ENCODE measurements around the gene CCDC102A. TPM values are rescaled to one million over a fixed set of nuclear protein-coding genes. Genes with fewer than 3 reads are reported as not detected.

The CCDC102A gene
- total and polyA plus RNA-seq, 9 of the 15 experiments (the other 6 are each of a cell fraction or from before 2014, with no cell fraction given) = 0.03 to 4.9 (median 1.4) TPM

DNA sequence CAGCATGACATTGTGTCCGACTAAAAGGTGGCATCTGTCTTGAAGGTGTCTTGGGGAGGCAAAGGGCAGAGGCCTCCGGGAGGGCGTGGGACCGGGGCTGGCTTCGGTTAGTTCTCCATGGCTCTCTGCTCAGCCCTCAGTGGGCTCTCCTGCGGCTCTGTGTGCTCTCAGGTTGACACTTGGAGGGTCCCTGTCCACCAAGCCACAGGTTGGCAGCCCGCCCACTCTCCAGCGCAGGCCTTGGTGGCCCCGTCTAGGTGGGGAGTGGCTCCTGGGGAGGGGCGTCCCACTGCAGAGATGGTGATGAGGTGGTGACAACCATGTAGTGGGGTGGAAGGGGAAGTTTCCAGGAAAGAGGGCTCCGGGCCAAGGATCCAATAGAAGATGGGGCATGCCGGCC lies 37.7 kb upstream of the CCDC102A start:
- ChIA-PET POLR2A (no interaction called here), CTCF (ENCODE audit: low intra/inter-chr PET ratio) (no interaction called here)
- no TSS peak for BruUV-seq (replicated peaks)
- H3K27ac ChIP-seq (ENCODE audit: extremely low read depth, low read depth, low read length) = no peak overlapping the region
- H3K9me1 ChIP-seq (ENCODE audit: control insufficient read depth, insufficient read depth, low read length) = no peaks in the 10 kb centered on the region
- no peaks in the 10 kb centered on the region for H3K36me3 ChIP-seq (ENCODE audit: control insufficient read depth, insufficient read depth, low read length)
- DNase-seq (ENCODE audit: extremely low read depth in 1 of 4, low spot score in 3 of 4) (no peak), FAIRE-seq (no peak), ATAC-seq (no peak)
- no peak overlapping the region for H3K4me3 ChIP-seq
- peaks cover 0 to 16% of the 10 kb centered on the region in 2 experiments; a peak in 3 of 5 replicates for H3K4me1 ChIP-seq (replicated peaks in 1 of 2; ENCODE audit: control insufficient read depth in 2 of 2, insufficient read depth in 2 of 2, low read length in 2 of 2)
- H3K9ac ChIP-seq (ENCODE audit: insufficient read depth in 1 of 2, low read depth in 2 of 2, low read length in 2 of 2) = no peak overlapping the region; a peak in 2 of 4 replicates
- peaks cover 5 to 52% of the 10 kb centered on the region in 2 experiments; a peak in 4 of 5 replicates for H3K27me3 ChIP-seq (ENCODE audit: control insufficient read depth in 2 of 2, insufficient read depth in 2 of 2, low read length in 2 of 2)
- H3K9me3 ChIP-seq (replicated peaks; ENCODE audit: control insufficient read depth, insufficient read depth, low read depth, low read length) = no peaks in the 10 kb centered on the region
- H4K20me1 ChIP-seq (replicated peaks; ENCODE audit: control insufficient read depth, insufficient read depth, low read length) = no peaks in the 10 kb centered on the region
- no peaks in the 10 kb centered on the region for H3K79me2 ChIP-seq (ENCODE audit: control insufficient read depth, insufficient read depth, low read length)
- H2AFZ ChIP-seq (ENCODE audit: low read depth, low read length) = no peak overlapping the region
- WGBS (ENCODE audit: insufficient coverage, low coverage, missing lambda C conversion rate) = 15% methylated on average over 12 of the region's 12 CpGs
- no peak overlapping the region for H3K4me2 ChIP-seq (ENCODE audit: insufficient read depth, low read length)
- in situ Hi-C loops (cut with MboI) (no loop called here), intact Hi-C loops (cut with micrococcal nuclease) (loop anchor here (10.0 kb wide), 2 partner anchors 431 to 521 kb away; partner anchors contain the start of genes USB1 and ZNF319)
- TF ChIP-seq, protein P1, sequence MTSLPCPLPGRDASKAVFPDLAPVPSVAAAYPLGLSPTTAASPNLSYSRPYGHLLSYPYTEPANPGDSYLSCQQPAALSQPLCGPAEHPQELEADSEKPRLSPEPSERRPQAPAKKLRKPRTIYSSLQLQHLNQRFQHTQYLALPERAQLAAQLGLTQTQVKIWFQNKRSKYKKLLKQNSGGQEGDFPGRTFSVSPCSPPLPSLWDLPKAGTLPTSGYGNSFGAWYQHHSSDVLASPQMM (CRISPR knock-in tag; IDR thresholded peaks at IDR 0.05) = no peak
- TF ChIP-seq TFE3 (CRISPR knock-in tag; IDR thresholded peaks at IDR 0.05) (no peak), NR2C1 (IDR thresholded peaks at IDR 0.05) (no peak), NR2C1 (tag; IDR thresholded peaks at IDR 0.05) (no peak), MITF (IDR thresholded peaks at IDR 0.05) (no peak), THRAP3 (IDR thresholded peaks at IDR 0.05; ENCODE audit: borderline replicate concordance) (no peak), MAFG (tag; conservative IDR thresholded peaks at IDR 0.05) (no peak), SAFB (IDR thresholded peaks at IDR 0.05; ENCODE audit: borderline replicate concordance, low read depth, low read length) (no peak), TCF7L2 (IDR thresholded peaks at IDR 0.05; ENCODE audit: low read depth, low read length) (no peak), TOE1 (IDR thresholded peaks at IDR 0.05; ENCODE audit: borderline replicate concordance) (no peak), TOE1 (CRISPR knock-in tag; IDR thresholded peaks at IDR 0.05; ENCODE audit: borderline replicate concordance, low read depth) (no peak), PHF20 (IDR thresholded peaks at IDR 0.05; ENCODE audit: partially characterized antibody) (no peak), HMBOX1 (IDR thresholded peaks at IDR 0.05) (no peak), ETV6 (IDR thresholded peaks at IDR 0.05; ENCODE audit: borderline replicate concordance in 1 of 2, low read depth in 2 of 2, low read length in 1 of 2) (no peak), ETV6 (CRISPR knock-in tag; IDR thresholded peaks at IDR 0.05; ENCODE audit: borderline replicate concordance) (no peak), NCOA2 (IDR thresholded peaks at IDR 0.05; ENCODE audit: partially characterized antibody in 2 of 2) (no peak), ZZZ3 (IDR thresholded peaks at IDR 0.05) (no peak), ZFP36 (IDR thresholded peaks at IDR 0.05; ENCODE audit: low read depth, low read length, partially characterized antibody) (no peak), XRCC3 (IDR thresholded peaks at IDR 0.05) (no peak), SRSF1 (IDR thresholded peaks at IDR 0.05; ENCODE audit: low read depth, low read length) (no peak), RFX7 (CRISPR knock-in tag; IDR thresholded peaks at IDR 0.05) (no peak)

Data from K562 (cell line).